Stimulated activated CD4-positive, alpha-beta T cell treated with anti-CD3 and anti-CD28 coated beads, Interleukin-1b, Interleukin-23, amount 100 ng/mL, for 1 hour (primary cell): ENCODE results near the gene ARSK.

Experiments used
- DNase-seq, 2 donors: peaks; one replicate each; pipeline ENCODE4 v3.0.0-alpha.2; 2020; ENCODE audit warnings: low read depth in 2 of 2

Gene ARSK

GRCh38 chr5:95563367-95563766, 8.5 kb downstream of the ARSK start:
- no peak for DNase-seq

GRCh38 chr5:95564450-95564849, 9.5 kb downstream of the ARSK start:
- no peak for DNase-seq

GRCh38 chr5:95565280-95565920, 10.5 kb downstream of the ARSK start:
- DNase-seq: no peak

GRCh38 chr5:95572016-95572415, 17.1 kb downstream of the ARSK start:
- DNase-seq: no peak

- no peak for DNase-seq
These were observed 26.7 kb downstream of the ARSK start for GRCh38 chr5:95581576-95581975.

- no peak for DNase-seq
These were observed 29.1 kb downstream of the ARSK start for GRCh38 chr5:95583992-95584391.

- no peak for DNase-seq
These were observed 36.0 kb downstream of the ARSK start for GRCh38 chr5:95590880-95591279.

- no peak for DNase-seq
These were observed 36.6 kb downstream of the ARSK start for GRCh38 chr5:95591490-95591901.

- DNase-seq: no peak
These were observed 40.5 kb downstream of the ARSK start for GRCh38 chr5:95595289-95595931.

- DNase-seq: no peak
These were observed 44.4 kb downstream of the ARSK start for GRCh38 chr5:95599252-95599651.

GRCh38 chr5:95600557-95600956, 45.7 kb downstream of the ARSK start:
- DNase-seq: no peak

- DNase-seq: no peak
These were observed 50.9 kb downstream of the ARSK start for GRCh38 chr5:95605786-95606185.

- no peak for DNase-seq
These were observed 51.5 kb downstream of the ARSK start for GRCh38 chr5:95606419-95606818.

GRCh38 chr5:95609711-95610110, 54.8 kb downstream of the ARSK start:
- DNase-seq: no peak

- DNase-seq: no peak
These were observed 55.6 kb downstream of the ARSK start for GRCh38 chr5:95610546-95610945.

GRCh38 chr5:95611396-95611795, 56.5 kb downstream of the ARSK start:
- DNase-seq: no peak

GRCh38 chr5:95613514-95613913, 58.6 kb downstream of the ARSK start:
- no peak for DNase-seq

- no peak for DNase-seq
These were observed 60.2 kb downstream of the ARSK start for GRCh38 chr5:95615164-95615467.

- no peak for DNase-seq
These were observed 62.2 kb downstream of the ARSK start for GRCh38 chr5:95617057-95617456.

GRCh38 chr5:95619096-95619495, 64.2 kb downstream of the ARSK start:
- DNase-seq: no peak

GRCh38 chr5:95619514-95620029, 64.7 kb downstream of the ARSK start:
- no peak for DNase-seq

GRCh38 chr5:95620030-95620869, 65.3 kb downstream of the ARSK start, which contains the start of gene GPR150:
Gene GPR150 (plus strand): TSS chr5:95620087. CDS start chr5:95620276, 189 bp downstream.
- DNase-seq: no peak
